ENCODE measurements around the gene KCNN4. TPM values are rescaled to one million over a fixed set of nuclear protein-coding genes. Genes with fewer than 3 reads are reported as not detected.
"Not testable (repeated sequence)": the region's sequence is repeated elsewhere in the genome, so short reads cannot be mapped to it uniquely, and the experiment has no call there.

The KCNN4 gene
- total RNA-seq: 0.43 TPM in 1 of 2 replicates, not detected in the other

- DNase-seq (ENCODE audit: low read depth): peak; percentile 25
- TF ChIP-seq CTCF (IDR thresholded peaks at IDR 0.05; ENCODE audit: insufficient read depth, low read depth, low read length): no peak
- H3K4me3 ChIP-seq (ENCODE audit: low read depth, low read length): no peak within 1 kb of the TSS
These were observed at the start of gene KCNN4 for GRCh38 chr19:43780706-43781525. Gene KCNN4 (minus strand): TSS chr19:43780973. CDS start chr19:43780861, 112 bp downstream.

GRCh38 chr19:43826787-43827754 is 46.3 kb upstream of the KCNN4 start, which contains the start of gene ZNF283:
Gene ZNF283 (plus strand): TSS chr19:43827321. CDS start chr19:43833505, 6,184 bp downstream.
- peak within 1 kb of the TSS; percentile 72 for H3K4me3 ChIP-seq (ENCODE audit: low read depth, low read length)
- TF ChIP-seq CTCF (IDR thresholded peaks at IDR 0.05; ENCODE audit: insufficient read depth, low read depth, low read length): no peak
- DNase-seq (ENCODE audit: low read depth): peak; percentile 93

- DNase-seq (ENCODE audit: low read depth): peak; percentile 3
- not testable (repeated sequence) for H3K4me3 ChIP-seq (ENCODE audit: low read depth, low read length)
These were observed 43.8 kb upstream of the KCNN4 start for GRCh38 chr19:43824572-43824971.

- H3K4me3 ChIP-seq (ENCODE audit: low read depth, low read length); DNase-seq (ENCODE audit: low read depth): not testable (repeated sequence)
These were observed 43.1 kb upstream of the KCNN4 start for GRCh38 chr19:43823856-43824255.

GRCh38 chr19:43820884-43821215 is 40.1 kb upstream of the KCNN4 start:
- no peak for DNase-seq (ENCODE audit: low read depth)
- H3K4me3 ChIP-seq (ENCODE audit: low read depth, low read length): peak overlapping the region; percentile 58
- TF ChIP-seq CTCF (IDR thresholded peaks at IDR 0.05; ENCODE audit: insufficient read depth, low read depth, low read length): no peak

GRCh38 chr19:43820098-43820883 is 39.5 kb upstream of the KCNN4 start:
- peak overlapping the region; percentile 58 for H3K4me3 ChIP-seq (ENCODE audit: low read depth, low read length)
- TF ChIP-seq CTCF (IDR thresholded peaks at IDR 0.05; ENCODE audit: insufficient read depth, low read depth, low read length): no peak
- peak; percentile 40 for DNase-seq (ENCODE audit: low read depth)

- DNase-seq (ENCODE audit: low read depth): no peak
- TF ChIP-seq CTCF (IDR thresholded peaks at IDR 0.05; ENCODE audit: insufficient read depth, low read depth, low read length): no peak
- no peak overlapping the region for H3K4me3 ChIP-seq (ENCODE audit: low read depth, low read length)
These were observed 37.7 kb upstream of the KCNN4 start for GRCh38 chr19:43818500-43818899.

- not testable (repeated sequence) for DNase-seq (ENCODE audit: low read depth); H3K4me3 ChIP-seq (ENCODE audit: low read depth, low read length)
These were observed 36.7 kb upstream of the KCNN4 start for GRCh38 chr19:43817454-43817853.

All from fibroblast of villous mesenchyme (primary cell).